Measurements from ENCODE around the gene SH2D3C. TPM values are rescaled to one million over a fixed set of nuclear protein-coding genes. Genes with fewer than 3 reads are reported as not detected.

Gene SH2D3C
- total RNA-seq, 1 experiment from 2014 or later, result 0.79 TPM

DNA sequence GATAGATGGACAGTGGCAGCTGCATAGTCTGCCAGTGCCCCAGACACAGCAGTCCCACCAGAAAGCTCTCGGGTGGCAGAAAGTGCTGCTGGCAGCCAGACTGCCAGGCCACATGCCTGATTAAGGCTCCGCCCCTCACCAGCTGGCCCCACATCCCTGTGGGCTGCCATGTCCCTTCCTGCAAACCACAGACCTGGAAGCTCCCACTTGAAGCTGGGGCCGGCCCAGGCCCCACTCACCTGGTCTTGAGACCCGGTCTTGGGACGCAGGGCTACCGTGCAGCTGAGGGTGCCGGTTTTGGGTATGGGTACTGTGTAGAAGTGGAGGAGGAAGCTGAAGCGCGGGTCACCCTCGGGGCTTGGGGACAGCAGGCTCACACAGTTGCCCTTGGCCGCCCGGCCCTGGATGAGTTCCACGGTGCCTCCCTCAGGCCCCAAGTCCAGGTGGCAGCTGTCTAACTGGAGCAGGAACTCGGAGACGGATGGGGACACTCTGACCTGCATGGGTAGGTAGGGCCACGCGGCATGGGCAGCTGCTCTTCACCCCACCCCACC is 39.5 kb upstream of the SH2D3C start:
- DNase-seq, result no peak
- 0 out of 2 replicates have a peak, but pooled peaks cover under 1% of the 10 kb centered on the region for H3K36me3 ChIP-seq (ENCODE audit: low read depth)
- ChIA-PET CTCF (no interaction called here), POLR2A (ENCODE audit: unreplicated experiment) (interaction anchor here (0.7 to 0.9 kb wide), 2 partner anchors 17 to 257 kb away, joined by 4 to 5 read pairs; no protein-coding TSS in a partner anchor)
- TF ChIP-seq CTCF (conservative IDR thresholded peaks at IDR 0.05) (no peak), EZH2 (IDR thresholded peaks at IDR 0.05; ENCODE audit: low read depth) (no peak)
- H3K4me1 ChIP-seq (replicated peaks; ENCODE audit: insufficient read depth), result no peaks in the 10 kb centered on the region
- no peak overlapping the region for H3K4me3 ChIP-seq
- intact Hi-C loops (cut with micrococcal nuclease; ENCODE audit: unreplicated experiment), result no loop called here
- H3K9me2 ChIP-seq (ENCODE audit: insufficient read depth), result no peaks in the 10 kb centered on the region
- H3K27me3 ChIP-seq (ENCODE audit: insufficient read depth, low read depth), result no peaks in the 10 kb centered on the region
- H4K20me1 ChIP-seq (ENCODE audit: insufficient read depth), result 0 out of 2 replicates have a peak, but pooled peaks cover 1% of the 10 kb centered on the region
- H3K27ac ChIP-seq, result no peak overlapping the region
- no TSS peak for BruUV-seq (replicated peaks)
- no peak overlapping the region for H3K4me2 ChIP-seq
- no peaks in the 10 kb centered on the region for H3K79me2 ChIP-seq (ENCODE audit: low read depth)
- H3K9me3 ChIP-seq (ENCODE audit: insufficient read depth, low read depth), result no peaks in the 10 kb centered on the region
- peaks cover 20% of the 10 kb centered on the region; the same call in 1 of the 2 replicates for H3F3A ChIP-seq (ENCODE audit: insufficient read depth, low read depth)
- no peak overlapping the region for H2AFZ ChIP-seq

- intact Hi-C loops (cut with micrococcal nuclease; ENCODE audit: unreplicated experiment), result no loop called here
- no peaks in the 10 kb centered on the region for H3K4me1 ChIP-seq (replicated peaks; ENCODE audit: insufficient read depth)
- H3K9me3 ChIP-seq (ENCODE audit: insufficient read depth, low read depth), result no peaks in the 10 kb centered on the region
- no peak for DNase-seq
- H3K79me2 ChIP-seq (ENCODE audit: low read depth), result no peaks in the 10 kb centered on the region
- 0 out of 2 replicates have a peak, but pooled peaks cover 12% of the 10 kb centered on the region for H3K36me3 ChIP-seq (ENCODE audit: low read depth)
- no peak overlapping the region for H3K4me3 ChIP-seq
- H3K27ac ChIP-seq, result no peak overlapping the region
- H2AFZ ChIP-seq, result no peak overlapping the region
- TF ChIP-seq CTCF (conservative IDR thresholded peaks at IDR 0.05) (no peak), EZH2 (IDR thresholded peaks at IDR 0.05; ENCODE audit: low read depth) (no peak)
- H4K20me1 ChIP-seq (ENCODE audit: insufficient read depth), result 0 out of 2 replicates have a peak, but pooled peaks cover 8% of the 10 kb centered on the region
- CTCF ChIA-PET, result no interaction called here
- H3F3A ChIP-seq (ENCODE audit: insufficient read depth, low read depth), result 0 out of 2 replicates have a peak, but pooled peaks cover 10% of the 10 kb centered on the region
- no peak overlapping the region for H3K4me2 ChIP-seq
- H3K27me3 ChIP-seq (ENCODE audit: insufficient read depth, low read depth), result no peaks in the 10 kb centered on the region
- BruUV-seq (replicated peaks), result no TSS peak
- POLR2A ChIA-PET (ENCODE audit: unreplicated experiment), result no interaction called here
- H3K9me2 ChIP-seq (ENCODE audit: insufficient read depth), result no peaks in the 10 kb centered on the region
Observed at GRCh38 chr9:127816728-127817127, 38.3 kb upstream of the SH2D3C start.

GRCh38 chr9:127816362-127816725 is 37.9 kb upstream of the SH2D3C start:
- no peaks in the 10 kb centered on the region for H3K9me3 ChIP-seq (ENCODE audit: insufficient read depth, low read depth)
- BruUV-seq (replicated peaks), result no TSS peak
- H3K4me2 ChIP-seq, result no peak overlapping the region
- no peaks in the 10 kb centered on the region for H3K79me2 ChIP-seq (ENCODE audit: low read depth)
- H3K27me3 ChIP-seq (ENCODE audit: insufficient read depth, low read depth), result no peaks in the 10 kb centered on the region
- 0 out of 2 replicates have a peak, but pooled peaks cover 11% of the 10 kb centered on the region for H3F3A ChIP-seq (ENCODE audit: insufficient read depth, low read depth)
- 0 out of 2 replicates have a peak, but pooled peaks cover 16% of the 10 kb centered on the region for H3K36me3 ChIP-seq (ENCODE audit: low read depth)
- no peak overlapping the region for H3K4me3 ChIP-seq
- TF ChIP-seq EZH2 (IDR thresholded peaks at IDR 0.05; ENCODE audit: low read depth), result no peak
- no peak for TF ChIP-seq CTCF (conservative IDR thresholded peaks at IDR 0.05)
- H3K4me1 ChIP-seq (replicated peaks; ENCODE audit: insufficient read depth), result no peaks in the 10 kb centered on the region
- intact Hi-C loops (cut with micrococcal nuclease; ENCODE audit: unreplicated experiment), result no loop called here
- H3K9me2 ChIP-seq (ENCODE audit: insufficient read depth), result no peaks in the 10 kb centered on the region
- POLR2A ChIA-PET (ENCODE audit: unreplicated experiment), result no interaction called here
- no peak for DNase-seq
- H2AFZ ChIP-seq, result no peak overlapping the region
- H3K27ac ChIP-seq, result no peak overlapping the region
- CTCF ChIA-PET, result no interaction called here
- 0 out of 2 replicates have a peak, but pooled peaks cover 8% of the 10 kb centered on the region for H4K20me1 ChIP-seq (ENCODE audit: insufficient read depth)
